CD4-positive, alpha-beta T cell treated with Interleukin-6 for 4 hours (primary cell): ENCODE data around the gene F12.
A peak's percentile ranks its signal among the peaks of the same experiment; 100 is the strongest.
"Not testable (repeated sequence)": the region's sequence is repeated elsewhere in the genome, so short reads cannot be mapped to it uniquely, and the experiment has no call there.

Experiments used
- DNase-seq: peaks from one replicate; pipeline ENCODE4 v3.0.0-alpha.2; 2020; ENCODE audit warnings: mixed read lengths

F12 gene

DNA sequence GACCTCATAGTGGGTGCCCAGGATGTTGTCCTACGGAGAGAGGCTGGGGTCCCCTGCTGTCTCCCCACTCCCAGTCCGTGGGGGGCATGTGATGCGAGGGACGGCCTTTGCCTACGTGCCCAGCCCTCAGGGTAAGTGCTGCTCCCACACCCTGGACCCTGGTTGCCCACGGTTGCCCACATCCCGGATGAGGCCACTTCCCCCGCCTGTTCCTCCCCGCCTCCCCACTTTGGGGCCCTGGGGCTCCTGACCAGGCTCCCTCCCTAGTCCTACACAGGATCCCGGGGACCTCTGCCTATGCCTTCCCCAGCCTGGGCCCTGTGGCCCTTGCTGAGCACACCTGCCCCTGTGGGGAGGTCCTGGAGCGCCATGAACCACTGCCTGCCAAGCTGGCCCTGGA, 23.6 kb downstream of the F12 start:
- DNase-seq = no peak

DNA sequence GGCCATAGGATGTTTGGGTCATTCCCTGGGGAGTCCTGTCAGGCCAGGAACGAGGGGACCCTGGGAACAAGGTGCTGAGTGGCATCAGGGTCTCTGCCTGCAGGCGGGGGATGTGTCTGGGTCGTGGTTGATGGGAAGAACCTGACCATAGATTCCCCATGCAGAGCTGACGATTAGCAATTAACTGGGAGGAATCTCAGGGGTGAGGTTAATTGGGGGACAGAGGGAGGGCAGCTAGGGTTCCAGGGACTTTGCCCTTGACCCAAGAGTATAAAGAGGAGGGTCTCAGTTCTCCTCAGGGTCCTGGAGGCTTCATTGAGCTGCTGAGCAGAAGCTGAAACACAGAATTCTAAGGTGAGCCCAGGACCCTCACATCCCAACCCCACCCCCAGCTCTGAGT, 25.2 kb downstream of the F12 start, which contains the start of gene SLC34A1:
SLC34A1 (plus strand) TSS at position 301 of the 400 bp plus-strand sequence. CDS start 1,308 bp downstream, outside the sequence.
- no peak for DNase-seq

DNA sequence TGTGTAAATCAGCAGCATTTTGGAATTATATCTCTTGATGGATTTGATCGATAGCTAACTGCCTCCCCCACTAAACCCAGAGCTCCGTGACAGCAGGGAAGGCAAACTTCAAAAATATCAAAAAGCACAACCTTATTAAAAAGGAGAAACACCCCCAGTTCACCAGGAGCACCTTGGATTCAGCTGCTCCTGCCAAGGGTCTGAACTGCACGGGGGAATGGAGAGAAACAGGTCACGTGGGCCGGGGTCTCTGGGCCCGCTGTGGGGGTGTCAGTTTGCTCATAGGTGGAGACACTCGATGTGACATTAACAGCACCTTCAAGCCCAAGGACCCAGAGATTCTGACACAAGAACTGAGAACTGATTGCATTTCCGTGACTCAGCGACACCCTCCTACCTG, 26.2 kb downstream of the F12 start:
- no peak for DNase-seq

DNA sequence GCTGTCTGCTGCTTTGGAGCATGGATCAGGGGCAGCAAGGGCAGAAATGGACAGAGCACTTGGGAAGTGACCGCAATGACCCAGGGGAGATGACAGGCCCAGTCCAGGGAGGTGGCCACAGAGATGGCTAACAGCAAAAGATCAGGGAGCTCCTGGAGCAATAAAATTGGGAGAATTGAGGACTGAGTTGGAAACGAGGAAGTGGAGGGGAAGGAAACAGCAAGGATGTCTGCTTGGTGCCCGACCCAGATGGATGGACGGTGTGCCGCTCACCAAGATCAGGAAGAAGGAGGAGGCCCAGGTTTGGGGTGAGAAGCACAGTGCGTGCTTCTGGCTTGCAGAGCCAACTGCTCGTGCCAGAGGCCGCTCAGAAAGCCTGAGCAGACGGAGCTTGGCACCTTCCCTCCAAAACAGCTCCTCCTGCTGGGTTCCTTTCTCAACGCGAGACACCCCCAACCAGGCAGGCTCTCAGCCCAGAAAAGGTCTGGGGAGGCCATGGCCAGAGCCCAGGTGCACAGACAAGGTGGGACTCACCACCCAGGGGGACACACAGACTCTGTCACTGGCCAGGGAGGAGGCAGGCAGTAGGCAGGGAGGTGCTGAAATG, 26.8 kb downstream of the F12 start:
- peak; percentile 68 for DNase-seq

GRCh38 chr5:177380805-177381126, 28.6 kb downstream of the F12 start:
- DNase-seq = no peak

DNA sequence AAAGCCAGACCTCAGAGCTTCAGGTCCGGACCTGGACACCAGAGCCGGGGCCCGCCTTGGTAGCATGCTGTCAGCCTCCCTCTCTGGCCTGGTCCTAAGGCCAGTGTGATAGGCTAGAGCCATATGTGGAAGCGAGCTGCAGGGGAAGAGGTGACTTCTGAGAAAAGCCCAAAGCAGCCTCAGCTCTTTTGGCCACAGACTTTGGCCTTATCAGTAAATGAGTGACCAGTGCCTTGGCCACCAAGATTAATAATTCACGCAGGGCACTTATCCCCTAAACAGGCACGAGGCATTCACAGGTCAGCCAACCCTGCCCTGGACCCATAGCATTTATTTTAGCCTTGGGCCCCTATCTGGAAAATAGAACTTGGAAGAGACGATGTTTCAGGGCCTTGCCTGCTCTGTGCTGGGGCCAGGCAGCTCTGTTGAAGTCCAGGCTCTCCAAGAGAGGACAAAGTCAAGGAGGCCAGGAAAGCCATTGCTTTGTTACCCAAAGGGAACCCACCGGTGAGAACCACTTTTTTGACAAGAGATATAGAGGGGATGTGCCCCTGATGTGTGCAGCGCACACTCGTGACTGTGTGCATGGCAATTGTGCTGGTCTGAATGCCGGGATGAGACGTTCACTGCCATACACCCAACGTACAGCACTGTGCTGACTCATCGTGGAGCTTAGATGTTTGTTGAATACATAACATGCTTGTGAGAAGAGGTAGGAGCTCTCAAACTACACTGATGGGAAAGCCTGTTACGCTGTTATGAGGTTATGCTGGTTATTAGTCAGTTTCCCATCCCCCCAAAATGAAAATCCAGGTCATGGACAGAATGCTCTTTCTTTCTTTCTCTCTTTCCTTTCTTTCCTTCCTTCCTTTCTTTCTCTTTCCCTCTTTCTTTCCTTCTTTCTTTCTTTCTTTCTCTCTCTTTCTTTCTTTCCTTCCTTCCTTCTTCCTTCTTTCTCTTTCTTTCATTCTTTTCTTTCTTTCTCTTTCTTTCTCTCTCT, 30.2 kb downstream of the F12 start:
- DNase-seq = peak; percentile 57

DNA sequence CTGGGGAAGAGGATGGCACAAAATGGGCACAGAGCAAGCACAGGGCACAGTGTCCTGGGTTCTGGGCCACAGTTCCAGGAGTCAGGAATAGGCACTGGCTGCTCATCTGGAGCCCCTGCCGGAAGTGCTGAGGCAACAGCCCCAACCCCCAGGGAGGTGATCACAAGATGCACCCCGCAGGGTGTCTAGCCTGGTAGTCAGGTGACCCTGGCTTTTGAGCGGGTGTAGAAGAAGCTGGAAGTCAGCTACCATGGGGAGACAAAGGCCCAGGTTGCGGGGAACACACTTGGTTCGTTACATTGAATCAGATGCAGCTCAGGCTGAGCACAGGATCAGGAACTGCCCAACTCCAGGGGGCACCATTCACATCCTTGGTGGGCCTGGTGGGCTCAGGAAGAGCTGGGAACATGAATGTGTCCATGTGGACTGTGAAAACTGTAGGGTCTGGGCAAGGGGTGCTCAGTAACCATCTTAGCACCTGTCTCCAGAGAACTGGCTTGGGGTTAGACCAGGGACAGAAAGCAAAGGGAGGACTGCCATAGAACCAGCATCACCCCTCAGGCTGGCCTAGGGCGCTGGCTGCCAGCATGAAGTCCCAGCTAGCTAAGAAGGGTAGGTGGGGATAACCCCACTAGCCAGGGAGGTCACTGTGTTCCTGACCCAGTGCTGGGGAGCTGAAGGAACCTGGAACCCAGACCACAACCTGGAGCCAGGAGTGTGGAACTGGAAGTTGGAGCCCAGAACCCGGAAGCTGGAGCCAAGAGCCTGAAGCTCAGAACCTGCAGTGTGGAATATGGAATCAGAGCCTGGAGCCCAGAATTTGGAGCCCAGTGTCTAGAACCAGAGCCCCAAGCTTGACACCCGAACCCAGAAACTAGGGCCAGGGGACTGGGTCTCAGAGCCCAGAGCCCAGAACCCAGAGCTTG, 31.2 kb downstream of the F12 start:
- no peak for DNase-seq

- DNase-seq = no peak
Measured at GRCh38 chr5:177376107-177376506, 33.3 kb downstream of the F12 start.

- not testable (repeated sequence) for DNase-seq
Measured at GRCh38 chr5:177375516-177375915, 33.8 kb downstream of the F12 start.

GRCh38 chr5:177374211-177374610, 35.2 kb downstream of the F12 start:
- DNase-seq = no peak

- DNase-seq = no peak
Measured at GRCh38 chr5:177373806-177374205, 35.6 kb downstream of the F12 start.

DNA sequence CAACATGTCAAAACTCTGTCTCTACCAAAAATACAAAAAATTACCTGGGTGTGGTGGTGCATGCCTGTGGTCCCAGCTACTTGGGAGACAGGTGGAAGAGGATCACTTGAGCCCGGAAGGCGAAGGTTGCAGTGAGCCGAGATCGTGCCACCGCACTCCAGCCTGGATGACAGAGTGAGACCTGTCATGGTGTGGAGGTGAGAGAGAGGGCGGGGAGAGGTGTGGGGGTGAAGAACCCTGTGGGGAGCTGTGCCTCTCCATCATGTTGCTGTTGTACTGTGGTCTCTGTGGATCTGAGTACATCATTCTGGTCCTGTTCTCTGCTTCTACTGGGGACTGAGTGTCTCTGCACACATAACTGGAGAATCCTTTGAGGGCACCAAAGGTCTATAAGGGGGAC, 36.5 kb downstream of the F12 start:
- DNase-seq = peak; percentile 47

GRCh38 chr5:177372034-177372896, 37.1 kb downstream of the F12 start:
- peak; percentile 79 for DNase-seq

DNA sequence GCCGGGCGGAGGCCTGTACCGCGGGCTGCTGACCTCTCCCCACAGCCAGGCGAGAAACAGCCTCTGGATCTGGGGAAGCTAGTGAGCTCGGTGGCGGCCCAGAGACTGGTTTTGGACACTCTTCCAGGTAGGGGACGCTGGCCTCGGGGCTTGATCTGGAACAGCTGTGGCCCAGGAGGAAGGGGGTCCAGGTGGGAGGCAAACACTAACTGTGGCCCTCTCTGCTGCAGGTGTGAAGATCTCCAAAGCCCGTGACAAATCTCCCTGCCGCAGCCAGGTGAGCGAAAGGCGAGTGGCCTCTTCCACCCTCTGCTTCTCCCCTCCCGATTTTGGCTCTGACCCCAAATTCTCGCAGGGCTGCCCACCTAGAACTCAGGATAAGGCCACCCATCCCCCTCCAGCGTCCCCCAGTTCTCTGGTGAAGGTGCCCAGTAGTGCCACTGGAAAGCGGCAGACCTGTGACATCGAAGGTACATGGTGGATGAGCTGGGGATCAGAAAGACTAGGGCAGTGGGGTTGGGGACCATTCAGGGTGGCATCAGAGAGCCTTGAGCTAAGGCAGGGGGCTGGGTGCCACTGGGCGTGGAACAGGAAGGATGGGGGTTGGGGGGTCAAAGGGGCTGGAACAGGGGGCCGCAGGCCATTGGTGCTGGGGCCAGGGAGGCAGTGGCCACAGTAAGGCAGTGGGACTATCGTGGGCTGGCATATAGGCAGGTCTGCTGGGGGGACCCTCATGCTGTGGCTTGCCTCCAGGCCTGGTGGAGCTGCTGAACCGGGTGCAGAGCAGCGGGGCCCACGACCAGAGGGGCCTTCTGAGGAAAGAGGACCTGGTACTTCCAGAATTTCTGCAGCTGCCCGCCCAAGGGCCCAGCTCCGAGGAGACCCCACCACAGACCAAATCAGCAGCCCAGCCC, 38.0 kb downstream of the F12 start:
- no peak for DNase-seq

- peak; percentile 74 for DNase-seq
Measured at GRCh38 chr5:177370488-177371119, 38.8 kb downstream of the F12 start.

GRCh38 chr5:177369645-177370440, 39.5 kb downstream of the F12 start:
- DNase-seq = no peak

DNA sequence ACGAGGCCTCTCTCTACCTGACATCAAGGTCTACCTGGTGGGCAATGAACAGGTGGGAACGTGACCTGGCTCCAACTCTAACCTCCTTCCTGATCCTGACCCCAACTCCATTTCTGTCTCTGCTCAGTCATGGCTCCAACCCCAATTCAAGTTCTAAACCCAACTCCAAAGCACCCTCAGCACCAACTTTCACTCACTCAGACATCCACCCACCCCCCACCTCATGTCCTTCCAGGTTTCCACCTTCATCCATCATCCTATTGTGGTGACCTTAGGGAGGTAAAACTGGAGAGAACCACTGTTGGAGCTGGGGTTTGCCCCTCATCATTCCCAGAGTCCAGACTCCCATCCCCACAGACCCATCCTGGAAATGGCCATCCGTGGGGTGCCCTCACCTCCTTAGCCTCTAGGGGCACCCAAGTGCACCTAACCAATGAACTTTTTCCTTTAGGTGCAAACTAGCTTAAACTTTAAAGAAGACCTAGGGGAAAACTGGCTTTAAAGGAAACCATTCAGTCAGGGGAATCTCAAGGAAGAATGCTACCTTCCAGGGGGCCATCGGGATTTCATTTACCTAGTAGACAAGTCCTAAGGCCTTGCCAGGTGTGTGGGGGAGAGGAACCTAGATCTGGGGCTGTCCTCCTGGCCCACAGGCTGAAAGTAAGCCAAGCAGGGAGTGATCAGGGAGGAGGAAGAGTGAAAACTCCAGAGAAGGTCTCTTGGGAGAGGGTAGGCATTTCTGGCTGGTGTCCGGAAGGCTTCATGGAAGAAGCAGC, 40.3 kb downstream of the F12 start:
- peak; percentile 49 for DNase-seq

DNA sequence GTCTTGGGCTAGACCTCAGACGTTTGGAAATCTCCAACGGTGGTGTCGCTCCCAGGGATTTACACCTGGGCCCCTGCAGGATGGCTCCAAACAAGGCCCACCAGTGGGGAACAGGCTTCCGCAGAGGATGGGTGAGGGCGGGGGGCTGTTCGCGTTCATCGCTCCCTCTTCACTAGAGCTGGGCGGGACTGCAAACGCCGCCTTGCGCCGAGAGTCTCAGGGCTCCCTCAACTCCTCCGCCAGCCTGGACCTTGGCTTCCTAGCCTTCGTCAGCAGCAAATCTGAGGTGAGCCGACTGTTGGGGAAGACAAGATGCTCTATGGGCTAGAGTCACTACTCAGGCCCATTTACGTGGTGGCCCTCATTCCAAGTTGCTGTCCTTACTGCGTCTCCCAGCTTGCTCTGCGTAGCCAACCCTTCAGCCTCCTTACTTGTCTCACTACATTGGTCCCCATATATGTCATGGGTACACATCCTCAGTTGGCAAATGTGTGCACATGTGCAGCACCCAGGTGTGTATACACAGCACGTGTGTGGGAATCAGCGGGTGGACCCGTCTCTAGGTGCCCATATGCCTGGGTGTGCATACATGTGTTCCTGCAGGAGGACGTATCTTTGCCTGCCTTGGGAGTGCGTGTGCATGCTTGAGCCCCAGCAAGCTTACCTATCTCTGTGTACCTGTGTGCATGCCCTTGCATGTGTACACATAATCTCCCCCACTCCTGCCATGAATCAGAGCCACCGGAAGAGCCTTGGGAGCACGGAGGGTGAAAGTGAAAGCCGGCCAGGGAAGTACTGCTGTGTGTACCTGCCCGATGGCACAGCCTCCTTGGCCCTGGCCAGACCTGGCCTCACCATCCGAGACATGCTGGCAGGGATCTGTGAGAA, 41.1 kb downstream of the F12 start:
- DNase-seq = no peak
